Measurements from ENCODE around the gene ZSWIM3.

ZSWIM3 gene

DNA sequence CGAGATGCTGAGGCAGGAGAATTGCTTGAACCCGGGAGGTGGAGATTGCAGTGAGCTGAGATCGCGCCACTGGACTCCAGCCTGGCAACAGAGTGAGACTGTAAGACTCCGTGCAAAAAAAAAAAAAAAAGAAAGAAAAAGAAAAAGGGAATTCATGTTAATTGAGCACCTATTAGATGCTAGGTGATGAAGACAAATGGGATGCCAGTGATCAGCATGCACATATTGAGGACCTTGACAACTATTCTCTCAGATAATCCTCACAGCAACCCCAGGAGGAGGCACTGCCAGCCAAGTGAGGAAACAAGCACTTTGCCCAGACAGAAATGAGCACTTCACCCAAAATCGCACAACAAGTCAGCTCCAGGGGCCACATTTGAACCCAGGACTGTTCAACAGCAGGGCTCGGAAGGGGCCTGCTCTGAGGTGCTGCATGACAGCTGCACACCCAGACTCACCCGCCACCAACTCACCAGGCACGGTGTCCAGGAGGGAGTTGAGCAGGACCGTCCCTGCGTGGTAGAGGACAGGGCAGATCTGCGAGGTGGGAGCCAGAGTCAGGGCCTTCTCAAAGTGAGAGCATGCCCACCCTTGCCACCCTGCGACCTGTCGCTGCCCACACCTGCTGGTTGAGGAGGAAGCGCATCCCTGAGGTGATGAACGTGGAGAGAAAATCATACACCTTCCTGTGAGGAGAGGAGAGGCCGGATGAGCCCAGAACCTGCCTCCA is 50.0 kb downstream of the ZSWIM3 start:
- Histone ChIP-seq H3K36me3 (replicated peaks; ENCODE audit: insufficient read depth, low read length) (no peaks in the 10 kb centered on the region), H3K79me2 (ENCODE audit: low read length) (no peaks in the 10 kb centered on the region), H3K4me2 (ENCODE audit: low read depth, low read length) (no peak overlapping the region), H3K4me3 (ENCODE audit: low read length) (no peak overlapping the region), H3K9me3 (replicated peaks; ENCODE audit: insufficient read depth, low read length) (no peaks in the 10 kb centered on the region), H3K27ac (ENCODE audit: low read length) (no peak overlapping the region), H2AFZ (ENCODE audit: low read length) (no peak overlapping the region), H3K4me1 (ENCODE audit: low read length) (peaks cover 3% of the 10 kb centered on the region; the same call in 1 of the 2 replicates), H3K27me3 (replicated peaks; ENCODE audit: insufficient read depth, low read length) (peaks cover 13% of the 10 kb centered on the region; the same call in 1 of the 2 replicates), H3K9ac (ENCODE audit: low read length) (no peak overlapping the region), H4K20me1 (ENCODE audit: insufficient read depth, low read length) (no peaks in the 10 kb centered on the region), H3K9me2 (replicated peaks; ENCODE audit: insufficient read depth, low read length) (no peaks in the 10 kb centered on the region), H3F3A (ENCODE audit: insufficient read depth, low read length) (no peaks in the 10 kb centered on the region)
- no peak for DNase-seq
- TF ChIP-seq, protein P1, sequence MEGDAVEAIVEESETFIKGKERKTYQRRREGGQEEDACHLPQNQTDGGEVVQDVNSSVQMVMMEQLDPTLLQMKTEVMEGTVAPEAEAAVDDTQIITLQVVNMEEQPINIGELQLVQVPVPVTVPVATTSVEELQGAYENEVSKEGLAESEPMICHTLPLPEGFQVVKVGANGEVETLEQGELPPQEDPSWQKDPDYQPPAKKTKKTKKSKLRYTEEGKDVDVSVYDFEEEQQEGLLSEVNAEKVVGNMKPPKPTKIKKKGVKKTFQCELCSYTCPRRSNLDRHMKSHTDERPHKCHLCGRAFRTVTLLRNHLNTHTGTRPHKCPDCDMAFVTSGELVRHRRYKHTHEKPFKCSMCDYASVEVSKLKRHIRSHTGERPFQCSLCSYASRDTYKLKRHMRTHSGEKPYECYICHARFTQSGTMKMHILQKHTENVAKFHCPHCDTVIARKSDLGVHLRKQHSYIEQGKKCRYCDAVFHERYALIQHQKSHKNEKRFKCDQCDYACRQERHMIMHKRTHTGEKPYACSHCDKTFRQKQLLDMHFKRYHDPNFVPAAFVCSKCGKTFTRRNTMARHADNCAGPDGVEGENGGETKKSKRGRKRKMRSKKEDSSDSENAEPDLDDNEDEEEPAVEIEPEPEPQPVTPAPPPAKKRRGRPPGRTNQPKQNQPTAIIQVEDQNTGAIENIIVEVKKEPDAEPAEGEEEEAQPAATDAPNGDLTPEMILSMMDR (IDR thresholded peaks at IDR 0.05; ENCODE audit: low read length), result no peak
- no peak for TF ChIP-seq EZH2phosphoT487 (IDR thresholded peaks at IDR 0.05; ENCODE audit: low read length)
- no peak for TF ChIP-seq EZH2 (optimal IDR thresholded peaks at IDR 0.05; ENCODE audit: low read depth, low read length)

DNA sequence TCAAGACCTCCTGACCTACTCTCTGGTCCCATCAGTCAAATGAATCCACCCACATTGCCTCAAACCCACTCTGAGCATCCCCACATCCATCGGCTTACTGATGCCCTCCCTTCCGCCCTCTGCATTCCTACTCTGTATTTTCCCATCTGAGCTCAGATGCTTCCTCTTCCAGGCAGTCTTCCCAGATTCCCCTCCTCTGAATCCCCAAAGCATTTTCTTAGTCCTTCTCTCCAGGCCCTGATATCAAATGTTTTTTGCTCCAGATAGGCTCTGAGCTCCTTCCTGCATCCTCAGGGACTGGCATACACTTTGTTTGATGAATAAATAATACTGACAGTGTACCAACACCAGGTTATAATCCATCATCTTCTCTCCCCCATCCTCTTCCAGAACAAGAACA is 50.7 kb downstream of the ZSWIM3 start:
- peaks cover 14% of the 10 kb centered on the region; the same call in 1 of the 2 replicates for H3K27me3 ChIP-seq (replicated peaks; ENCODE audit: insufficient read depth, low read length)
- H3K36me3 ChIP-seq (replicated peaks; ENCODE audit: insufficient read depth, low read length), result no peaks in the 10 kb centered on the region
- no peaks in the 10 kb centered on the region for H4K20me1 ChIP-seq (ENCODE audit: insufficient read depth, low read length)
- no peak for DNase-seq
- TF ChIP-seq, protein P1 (IDR thresholded peaks at IDR 0.05; ENCODE audit: low read length), result no peak
- TF ChIP-seq EZH2 (optimal IDR thresholded peaks at IDR 0.05; ENCODE audit: low read depth, low read length) (no peak), EZH2phosphoT487 (IDR thresholded peaks at IDR 0.05; ENCODE audit: low read length) (no peak)
- no peaks in the 10 kb centered on the region for H3K9me3 ChIP-seq (replicated peaks; ENCODE audit: insufficient read depth, low read length)
- H3K9ac ChIP-seq (ENCODE audit: low read length), result no peak overlapping the region
- H3K4me1 ChIP-seq (ENCODE audit: low read length), result peaks cover 3% of the 10 kb centered on the region; the same call in 1 of the 2 replicates
- H2AFZ ChIP-seq (ENCODE audit: low read length), result no peak overlapping the region
- no peak overlapping the region for H3K4me3 ChIP-seq (ENCODE audit: low read length)
- no peaks in the 10 kb centered on the region for H3K79me2 ChIP-seq (ENCODE audit: low read length)
- H3F3A ChIP-seq (ENCODE audit: insufficient read depth, low read length), result no peaks in the 10 kb centered on the region
- no peak overlapping the region for H3K27ac ChIP-seq (ENCODE audit: low read length)
- H3K9me2 ChIP-seq (replicated peaks; ENCODE audit: insufficient read depth, low read length), result no peaks in the 10 kb centered on the region
- no peak overlapping the region for H3K4me2 ChIP-seq (ENCODE audit: low read depth, low read length)

DNA sequence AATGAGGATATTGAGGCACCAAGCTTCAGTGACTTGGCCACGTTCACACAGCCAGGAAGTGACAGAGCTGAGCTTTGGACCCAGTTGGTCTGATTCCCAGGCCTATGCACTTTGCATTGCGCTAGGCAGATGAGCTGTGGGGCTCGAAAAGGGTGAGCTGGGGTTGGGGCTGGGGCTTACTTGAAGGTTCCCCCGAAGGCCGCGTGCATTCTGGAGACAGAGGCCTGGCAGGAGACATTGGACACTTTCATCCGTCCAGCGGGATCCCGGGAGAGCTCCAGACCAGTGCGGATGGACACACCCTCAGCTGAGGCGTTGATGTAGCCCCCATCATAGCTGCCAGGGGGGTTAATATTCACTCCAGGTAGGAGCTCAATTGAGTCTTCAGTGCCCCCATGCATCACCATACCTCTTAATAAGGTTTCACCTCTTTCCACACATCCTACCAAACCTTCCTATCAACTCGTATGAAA is 52.0 kb downstream of the ZSWIM3 start:
- Histone ChIP-seq H3K4me3 (ENCODE audit: low read length) (no peak overlapping the region), H3K36me3 (replicated peaks; ENCODE audit: insufficient read depth, low read length) (no peaks in the 10 kb centered on the region), H3K4me2 (ENCODE audit: low read depth, low read length) (no peak overlapping the region), H4K20me1 (ENCODE audit: insufficient read depth, low read length) (no peaks in the 10 kb centered on the region), H3F3A (ENCODE audit: insufficient read depth, low read length) (no peaks in the 10 kb centered on the region), H3K9me3 (replicated peaks; ENCODE audit: insufficient read depth, low read length) (no peaks in the 10 kb centered on the region), H3K9me2 (replicated peaks; ENCODE audit: insufficient read depth, low read length) (no peaks in the 10 kb centered on the region), H3K27me3 (replicated peaks; ENCODE audit: insufficient read depth, low read length) (peaks cover 14% of the 10 kb centered on the region; the same call in 1 of the 2 replicates), H3K79me2 (ENCODE audit: low read length) (no peaks in the 10 kb centered on the region), H2AFZ (ENCODE audit: low read length) (no peak overlapping the region), H3K9ac (ENCODE audit: low read length) (no peak overlapping the region), H3K27ac (ENCODE audit: low read length) (no peak overlapping the region), H3K4me1 (ENCODE audit: low read length) (peaks cover 3% of the 10 kb centered on the region; the same call in 1 of the 2 replicates)
- DNase-seq, result no peak
- TF ChIP-seq, protein P1 (IDR thresholded peaks at IDR 0.05; ENCODE audit: low read length), result no peak
- TF ChIP-seq EZH2phosphoT487 (IDR thresholded peaks at IDR 0.05; ENCODE audit: low read length) (no peak), EZH2 (optimal IDR thresholded peaks at IDR 0.05; ENCODE audit: low read depth, low read length) (no peak)
